Stimulated activated CD8-positive, alpha-beta memory T cell treated with anti-CD3 and anti-CD28 coated beads, Interleukin-2, amount 100 ng/mL, for 1 hour (primary cell): ENCODE measurements around the gene EFHC1.
"Not testable (repeated sequence)": the region's sequence is repeated elsewhere in the genome, so short reads cannot be mapped to it uniquely, and the experiment has no call there.

Experiments
- DNase-seq, 2 donors: peaks; one replicate each; pipeline ENCODE4 v3.0.0-alpha.2; 2020; ENCODE audit warnings: low read depth in 2 of 2

EFHC1 gene

GRCh38 chr6:52438926-52439325 is 18.8 kb downstream of the EFHC1 start:
- no peak for DNase-seq

- no peak for DNase-seq
Measured at GRCh38 chr6:52454556-52454955, 34.4 kb downstream of the EFHC1 start.

GRCh38 chr6:52457096-52457495 is 37.0 kb downstream of the EFHC1 start:
- DNase-seq = no peak

GRCh38 chr6:52461194-52461593 is 41.1 kb downstream of the EFHC1 start:
- not testable (repeated sequence) for DNase-seq

- DNase-seq = no peak
Measured at GRCh38 chr6:52474173-52474572, 54.0 kb downstream of the EFHC1 start.

GRCh38 chr6:52475307-52475706 is 55.2 kb downstream of the EFHC1 start:
- DNase-seq = no peak

- DNase-seq = no peak
Measured at GRCh38 chr6:52482903-52483670, 62.9 kb downstream of the EFHC1 start.

- no peak for DNase-seq
Measured at GRCh38 chr6:52483671-52484003, 63.5 kb downstream of the EFHC1 start.

- no peak for DNase-seq
Measured at GRCh38 chr6:52489881-52490280, 69.7 kb downstream of the EFHC1 start.

GRCh38 chr6:52491203-52492069 is 71.3 kb downstream of the EFHC1 start:
- DNase-seq = no peak

GRCh38 chr6:52493669-52494068 is 73.5 kb downstream of the EFHC1 start:
- DNase-seq = no peak

- DNase-seq = no peak
Measured at GRCh38 chr6:52494298-52495072, 74.3 kb downstream of the EFHC1 start.

- no peak for DNase-seq
Measured at GRCh38 chr6:52495922-52496321, 75.8 kb downstream of the EFHC1 start.

- no peak for DNase-seq
Measured at GRCh38 chr6:52496631-52497030, 76.5 kb downstream of the EFHC1 start.

- DNase-seq = no peak
Measured at GRCh38 chr6:52497652-52498408, 77.7 kb downstream of the EFHC1 start.

- no peak for DNase-seq
Measured at GRCh38 chr6:52498538-52499017, 78.4 kb downstream of the EFHC1 start.

- no peak for DNase-seq
Measured at GRCh38 chr6:52499026-52499425, 78.9 kb downstream of the EFHC1 start.

GRCh38 chr6:52499681-52500236 is 79.6 kb downstream of the EFHC1 start:
- DNase-seq = no peak

GRCh38 chr6:52500238-52501129 is 80.3 kb downstream of the EFHC1 start:
- no peak for DNase-seq
